ENCODE data around the gene RTN4R. TPM values are rescaled to one million over a fixed set of nuclear protein-coding genes. Genes with fewer than 3 reads are reported as not detected.

Gene RTN4R
- total and polyA plus RNA-seq, 7 donors = 0.36 to 4.3 (median 0.83) TPM; not detected in 2

- no peak overlapping the region for H3K4me3 ChIP-seq
Observed at GRCh38 chr22:20235389-20235991, 32.6 kb downstream of the RTN4R start.

GRCh38 chr22:20234760-20235388 lies 33.2 kb downstream of the RTN4R start:
- intact Hi-C loops (cut with DNase I) = no loop called here

More at GRCh38 chr22:20235389-20235991, 32.6 kb downstream of the RTN4R start:
- Histone ChIP-seq H3K9me3 (no peaks in the 10 kb centered on the region), H3K27me3 (peaks cover 0 to 4% (median 0%) of the 10 kb centered on the region in 3 donors), H3K4me1 (peaks cover 0 to 17% (median 9%) of the 10 kb centered on the region in 4 donors), H3K27ac (no peak overlapping the region), H3K36me3 (no peaks in the 10 kb centered on the region)
- intact Hi-C loops (cut with DNase I) = no loop called here
- TF ChIP-seq POLR2AphosphoS5 (IDR thresholded peaks at IDR 0.05) (no peak), CTCF (IDR thresholded peaks at IDR 0.05) (no peak), EP300 (IDR thresholded peaks at IDR 0.05) (no peak), POLR2A (IDR thresholded peaks at IDR 0.05) (no peak)
- DNase-seq = no peak
- 83 to 87% methylated on average over 24 of the region's 24 CpGs for WGBS, 2 donors

GRCh38 chr22:20234314-20234682 lies 33.8 kb downstream of the RTN4R start:
- no peak for DNase-seq
- Histone ChIP-seq H3K4me1 (peaks cover 0 to 7% (median 6%) of the 10 kb centered on the region in 4 donors), H3K36me3 (no peaks in the 10 kb centered on the region), H3K27me3 (peaks cover 0 to 4% (median 0%) of the 10 kb centered on the region in 3 donors), H3K4me3 (no peak overlapping the region), H3K27ac (no peak overlapping the region), H3K9me3 (no peaks in the 10 kb centered on the region)
- TF ChIP-seq CTCF (IDR thresholded peaks at IDR 0.05) = no peak
- no peak for TF ChIP-seq POLR2AphosphoS5 (IDR thresholded peaks at IDR 0.05)
- no peak for TF ChIP-seq EP300 (IDR thresholded peaks at IDR 0.05)
- no peak for TF ChIP-seq POLR2A (IDR thresholded peaks at IDR 0.05)
- WGBS, 2 donors = 84 to 92% methylated on average over 10 of the region's 10 CpGs
- intact Hi-C loops (cut with DNase I) = no loop called here

More at GRCh38 chr22:20234760-20235388, 33.2 kb downstream of the RTN4R start:
- no peaks in the 10 kb centered on the region for H3K9me3 ChIP-seq
- WGBS, 2 donors = 44 to 72% methylated on average over 23 of the region's 23 CpGs
- H3K4me3 ChIP-seq = no peak overlapping the region
- no peaks in the 10 kb centered on the region for H3K36me3 ChIP-seq
- H3K27ac ChIP-seq = no peak overlapping the region
- peaks cover 0 to 11% (median 9%) of the 10 kb centered on the region in 4 donors for H3K4me1 ChIP-seq
- no peak for DNase-seq
- TF ChIP-seq POLR2AphosphoS5 (IDR thresholded peaks at IDR 0.05) (no peak), POLR2A (IDR thresholded peaks at IDR 0.05) (no peak), CTCF (IDR thresholded peaks at IDR 0.05) (no peak), EP300 (IDR thresholded peaks at IDR 0.05) (no peak)
- peaks cover 0 to 4% (median 0%) of the 10 kb centered on the region in 3 donors for H3K27me3 ChIP-seq

- Histone ChIP-seq H3K36me3 (no peaks in the 10 kb centered on the region), H3K27me3 (peaks cover 0 to 4% (median 0%) of the 10 kb centered on the region in 3 donors), H3K4me1 (peaks cover 0 to under 1% (median under 1%) of the 10 kb centered on the region in 4 donors), H3K27ac (no peak overlapping the region), H3K4me3 (no peak overlapping the region), H3K9me3 (no peaks in the 10 kb centered on the region)
- 85 to 91% methylated on average over 13 of the region's 13 CpGs for WGBS, 2 donors
- intact Hi-C loops (cut with DNase I) = no loop called here
- TF ChIP-seq EP300 (IDR thresholded peaks at IDR 0.05) = no peak
- TF ChIP-seq POLR2A (IDR thresholded peaks at IDR 0.05) = no peak
- TF ChIP-seq POLR2AphosphoS5 (IDR thresholded peaks at IDR 0.05) = no peak
- no peak for TF ChIP-seq CTCF (IDR thresholded peaks at IDR 0.05)
- no peak for DNase-seq
Observed at GRCh38 chr22:20233351-20234313, 34.5 kb downstream of the RTN4R start.
